NCI-H748 treated with DMSO at 0.1 percent for 48 hours (cell line): ENCODE data around the gene CCHCR1.

Source experiments
- DNase-seq: peaks from one replicate; lab custom pipeline; 2025; lab: John Stamatoyannopoulos, UW

CCHCR1 gene

GRCh38 chr6:31103136-31103535 lies 54.5 kb downstream of the CCHCR1 start:
- no peak for DNase-seq

- DNase-seq = no peak
Measured at GRCh38 chr6:31098449-31098938, 59.1 kb downstream of the CCHCR1 start.

GRCh38 chr6:31096656-31097055 lies 60.9 kb downstream of the CCHCR1 start:
- no peak for DNase-seq

- DNase-seq = no peak
Measured at GRCh38 chr6:31096215-31096614, 61.4 kb downstream of the CCHCR1 start.

GRCh38 chr6:31094389-31094881 lies 63.2 kb downstream of the CCHCR1 start:
- no peak for DNase-seq

GRCh38 chr6:31092769-31093505 lies 64.7 kb downstream of the CCHCR1 start:
- DNase-seq = no peak
